Measurements from ENCODE around the gene RTF2. TPM values are rescaled to one million over a fixed set of nuclear protein-coding genes. Genes with fewer than 3 reads are reported as not detected.

RTF2 gene
- total RNA-seq, 1 experiment from 2014 or later: 89.2 TPM

DNA sequence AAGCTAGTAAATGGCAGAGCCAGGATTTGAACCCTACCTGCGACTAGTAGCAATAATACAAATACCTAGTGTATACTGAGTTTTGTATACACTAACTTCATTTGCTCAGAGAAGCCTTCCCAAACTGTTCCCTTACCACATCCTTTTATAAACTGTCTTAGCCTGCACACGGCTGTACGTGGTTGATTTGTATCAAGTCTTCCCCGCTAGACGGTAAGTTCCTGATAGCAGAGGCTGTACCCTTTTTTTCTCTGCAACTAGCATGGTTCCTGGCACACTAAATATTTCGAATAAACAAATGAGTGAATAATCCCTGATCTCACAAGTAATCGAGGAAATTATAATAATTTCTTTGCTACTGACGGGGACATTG lies 636 bp downstream of the RTF2 start:
- TSS peak; percentile 87 for BruUV-seq (replicated peaks)
- ChIA-PET POLR2A (interaction anchor here (0.6 kb wide), 1 partner anchor 45 kb away, joined by 13 read pairs; no protein-coding TSS in a partner anchor), CTCF (no interaction called here)
- Histone ChIP-seq H3K4me1 (ENCODE audit: control insufficient read depth, insufficient read depth, low read length) (peaks cover 9% of the 10 kb centered on the region; the same call in 1 of the 2 replicates), H3K9me3 (ENCODE audit: control insufficient read depth, insufficient read depth, low read depth, low read length) (no peaks in the 10 kb centered on the region), H3K4me3 (ENCODE audit: low read depth in 2 of 2, low read length in 2 of 2) (peak overlapping the region; percentile 95 to 98), H3K27ac (ENCODE audit: low read length) (peak overlapping the region; percentile 95), H3K27me3 (ENCODE audit: control insufficient read depth, insufficient read depth, low read length) (no peaks in the 10 kb centered on the region), H3K36me3 (ENCODE audit: control insufficient read depth, insufficient read depth, low read length) (peaks cover 6% of the 10 kb centered on the region; the same call in 1 of the 2 replicates)
- TF ChIP-seq SIN3A (IDR thresholded peaks at IDR 0.05; ENCODE audit: borderline replicate concordance, insufficient read depth, low read depth, low read length): no peak
- TF ChIP-seq, protein P1, sequence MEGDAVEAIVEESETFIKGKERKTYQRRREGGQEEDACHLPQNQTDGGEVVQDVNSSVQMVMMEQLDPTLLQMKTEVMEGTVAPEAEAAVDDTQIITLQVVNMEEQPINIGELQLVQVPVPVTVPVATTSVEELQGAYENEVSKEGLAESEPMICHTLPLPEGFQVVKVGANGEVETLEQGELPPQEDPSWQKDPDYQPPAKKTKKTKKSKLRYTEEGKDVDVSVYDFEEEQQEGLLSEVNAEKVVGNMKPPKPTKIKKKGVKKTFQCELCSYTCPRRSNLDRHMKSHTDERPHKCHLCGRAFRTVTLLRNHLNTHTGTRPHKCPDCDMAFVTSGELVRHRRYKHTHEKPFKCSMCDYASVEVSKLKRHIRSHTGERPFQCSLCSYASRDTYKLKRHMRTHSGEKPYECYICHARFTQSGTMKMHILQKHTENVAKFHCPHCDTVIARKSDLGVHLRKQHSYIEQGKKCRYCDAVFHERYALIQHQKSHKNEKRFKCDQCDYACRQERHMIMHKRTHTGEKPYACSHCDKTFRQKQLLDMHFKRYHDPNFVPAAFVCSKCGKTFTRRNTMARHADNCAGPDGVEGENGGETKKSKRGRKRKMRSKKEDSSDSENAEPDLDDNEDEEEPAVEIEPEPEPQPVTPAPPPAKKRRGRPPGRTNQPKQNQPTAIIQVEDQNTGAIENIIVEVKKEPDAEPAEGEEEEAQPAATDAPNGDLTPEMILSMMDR (IDR thresholded peaks at IDR 0.05): no peak
- TF ChIP-seq, protein P2, sequence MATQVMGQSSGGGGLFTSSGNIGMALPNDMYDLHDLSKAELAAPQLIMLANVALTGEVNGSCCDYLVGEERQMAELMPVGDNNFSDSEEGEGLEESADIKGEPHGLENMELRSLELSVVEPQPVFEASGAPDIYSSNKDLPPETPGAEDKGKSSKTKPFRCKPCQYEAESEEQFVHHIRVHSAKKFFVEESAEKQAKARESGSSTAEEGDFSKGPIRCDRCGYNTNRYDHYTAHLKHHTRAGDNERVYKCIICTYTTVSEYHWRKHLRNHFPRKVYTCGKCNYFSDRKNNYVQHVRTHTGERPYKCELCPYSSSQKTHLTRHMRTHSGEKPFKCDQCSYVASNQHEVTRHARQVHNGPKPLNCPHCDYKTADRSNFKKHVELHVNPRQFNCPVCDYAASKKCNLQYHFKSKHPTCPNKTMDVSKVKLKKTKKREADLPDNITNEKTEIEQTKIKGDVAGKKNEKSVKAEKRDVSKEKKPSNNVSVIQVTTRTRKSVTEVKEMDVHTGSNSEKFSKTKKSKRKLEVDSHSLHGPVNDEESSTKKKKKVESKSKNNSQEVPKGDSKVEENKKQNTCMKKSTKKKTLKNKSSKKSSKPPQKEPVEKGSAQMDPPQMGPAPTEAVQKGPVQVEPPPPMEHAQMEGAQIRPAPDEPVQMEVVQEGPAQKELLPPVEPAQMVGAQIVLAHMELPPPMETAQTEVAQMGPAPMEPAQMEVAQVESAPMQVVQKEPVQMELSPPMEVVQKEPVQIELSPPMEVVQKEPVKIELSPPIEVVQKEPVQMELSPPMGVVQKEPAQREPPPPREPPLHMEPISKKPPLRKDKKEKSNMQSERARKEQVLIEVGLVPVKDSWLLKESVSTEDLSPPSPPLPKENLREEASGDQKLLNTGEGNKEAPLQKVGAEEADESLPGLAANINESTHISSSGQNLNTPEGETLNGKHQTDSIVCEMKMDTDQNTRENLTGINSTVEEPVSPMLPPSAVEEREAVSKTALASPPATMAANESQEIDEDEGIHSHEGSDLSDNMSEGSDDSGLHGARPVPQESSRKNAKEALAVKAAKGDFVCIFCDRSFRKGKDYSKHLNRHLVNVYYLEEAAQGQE (IDR thresholded peaks at IDR 0.05; ENCODE audit: insufficient read depth in 1 of 2, low read depth in 2 of 2, low read length in 1 of 2): no peak
- TF ChIP-seq TCF7L2 (IDR thresholded peaks at IDR 0.05; ENCODE audit: low read depth, low read length): no peak
- intact Hi-C loops (cut with micrococcal nuclease; ENCODE audit: unreplicated experiment) (no loop called here), in situ Hi-C loops (cut with HindIII; ENCODE audit: low pct_unique_long_range_greater_than_20kb, low sequenced_read_pairs) (no loop called here)
- ATAC-seq (no peak), DNase-seq (ENCODE audit: low read depth, low spot score) (no peak)

DNA sequence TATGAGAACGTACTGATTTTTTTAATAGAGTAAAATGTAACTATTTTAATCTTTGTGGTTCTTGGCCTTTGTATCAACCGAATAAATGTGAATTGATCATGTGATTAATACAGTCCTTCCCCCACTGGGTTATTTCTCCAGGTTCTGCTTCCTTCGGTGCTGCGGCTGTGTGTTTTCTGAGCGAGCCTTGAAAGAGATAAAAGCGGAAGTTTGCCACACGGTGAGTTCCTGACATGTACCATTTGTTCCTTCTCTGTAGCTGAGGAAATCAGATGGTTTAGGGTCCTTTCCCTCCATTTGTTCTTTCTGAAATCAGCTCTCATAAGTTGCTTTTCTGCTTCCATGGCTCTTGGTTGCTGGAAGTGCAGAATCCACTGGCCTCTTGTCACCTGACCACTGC lies 15.5 kb downstream of the RTF2 start:
- TF ChIP-seq SIN3A (IDR thresholded peaks at IDR 0.05; ENCODE audit: borderline replicate concordance, insufficient read depth, low read depth, low read length): no peak
- TF ChIP-seq, protein P2 (IDR thresholded peaks at IDR 0.05; ENCODE audit: insufficient read depth in 1 of 2, low read depth in 2 of 2, low read length in 1 of 2): no peak
- TF ChIP-seq TCF7L2 (IDR thresholded peaks at IDR 0.05; ENCODE audit: low read depth, low read length): no peak
- TF ChIP-seq, protein P1 (IDR thresholded peaks at IDR 0.05): no peak
- no peak for TF ChIP-seq POLR2AphosphoS5 (IDR thresholded peaks at IDR 0.05; ENCODE audit: low read depth, low read length)
- ChIA-PET POLR2A (no interaction called here), CTCF (no interaction called here)
- DNase-seq (ENCODE audit: low read depth, low spot score) (no peak), ATAC-seq (no peak)
- H3K27me3 ChIP-seq (ENCODE audit: control insufficient read depth, insufficient read depth, low read length): no peaks in the 10 kb centered on the region
- BruUV-seq (replicated peaks): no TSS peak
- no peak overlapping the region for H3K27ac ChIP-seq (ENCODE audit: low read length)
- intact Hi-C loops (cut with micrococcal nuclease; ENCODE audit: unreplicated experiment) (no loop called here), in situ Hi-C loops (cut with HindIII; ENCODE audit: low pct_unique_long_range_greater_than_20kb, low sequenced_read_pairs) (no loop called here)
- H3K4me3 ChIP-seq (ENCODE audit: low read depth in 2 of 2, low read length in 2 of 2): no peak overlapping the region
- no peaks in the 10 kb centered on the region for H3K4me1 ChIP-seq (ENCODE audit: control insufficient read depth, insufficient read depth, low read length)
- H3K36me3 ChIP-seq (ENCODE audit: control insufficient read depth, insufficient read depth, low read length): no peaks in the 10 kb centered on the region
- H3K9me3 ChIP-seq (ENCODE audit: control insufficient read depth, insufficient read depth, low read depth, low read length): no peaks in the 10 kb centered on the region
